Measurements from ENCODE around the gene FLNB. TPM values are rescaled to one million over a fixed set of nuclear protein-coding genes. Genes with fewer than 3 reads are reported as not detected.

FLNB gene
- total RNA-seq, 1 donor from 2014 or later = 34.8 TPM

DNA sequence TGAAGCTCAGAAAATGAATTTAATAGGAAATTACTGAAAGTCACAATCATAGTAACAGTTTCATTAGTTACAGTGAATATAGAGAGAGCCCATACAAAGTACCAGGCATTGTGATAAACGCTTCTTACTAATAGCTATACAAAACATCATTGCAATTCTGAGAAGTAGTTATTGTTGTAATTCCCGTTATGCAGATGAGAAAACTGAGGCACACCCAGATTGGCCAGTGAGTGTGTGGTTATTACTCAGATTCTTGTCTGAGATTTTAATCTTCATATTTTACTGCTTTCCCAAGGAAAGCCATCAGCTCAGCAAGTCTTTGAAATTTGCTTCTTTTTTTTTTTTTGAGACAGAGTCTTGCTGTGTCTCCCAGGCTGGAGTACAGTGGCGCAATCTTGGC lies 14.3 kb downstream of the FLNB start:
- no peaks in the 10 kb centered on the region for H3K9me3 ChIP-seq (replicated peaks)
- no peaks in the 10 kb centered on the region for H3K36me3 ChIP-seq
- TF ChIP-seq, protein P1, sequence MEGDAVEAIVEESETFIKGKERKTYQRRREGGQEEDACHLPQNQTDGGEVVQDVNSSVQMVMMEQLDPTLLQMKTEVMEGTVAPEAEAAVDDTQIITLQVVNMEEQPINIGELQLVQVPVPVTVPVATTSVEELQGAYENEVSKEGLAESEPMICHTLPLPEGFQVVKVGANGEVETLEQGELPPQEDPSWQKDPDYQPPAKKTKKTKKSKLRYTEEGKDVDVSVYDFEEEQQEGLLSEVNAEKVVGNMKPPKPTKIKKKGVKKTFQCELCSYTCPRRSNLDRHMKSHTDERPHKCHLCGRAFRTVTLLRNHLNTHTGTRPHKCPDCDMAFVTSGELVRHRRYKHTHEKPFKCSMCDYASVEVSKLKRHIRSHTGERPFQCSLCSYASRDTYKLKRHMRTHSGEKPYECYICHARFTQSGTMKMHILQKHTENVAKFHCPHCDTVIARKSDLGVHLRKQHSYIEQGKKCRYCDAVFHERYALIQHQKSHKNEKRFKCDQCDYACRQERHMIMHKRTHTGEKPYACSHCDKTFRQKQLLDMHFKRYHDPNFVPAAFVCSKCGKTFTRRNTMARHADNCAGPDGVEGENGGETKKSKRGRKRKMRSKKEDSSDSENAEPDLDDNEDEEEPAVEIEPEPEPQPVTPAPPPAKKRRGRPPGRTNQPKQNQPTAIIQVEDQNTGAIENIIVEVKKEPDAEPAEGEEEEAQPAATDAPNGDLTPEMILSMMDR (IDR thresholded peaks at IDR 0.05; ENCODE audit: borderline replicate concordance) = no peak
- H3K4me1 ChIP-seq = peaks cover 58% of the 10 kb centered on the region
- H3K4me3 ChIP-seq = no peak overlapping the region
- DNase-seq = no peak
- intact Hi-C loops (cut with micrococcal nuclease) = no loop called here
- no peak overlapping the region for H3K27ac ChIP-seq (replicated peaks)
- no peaks in the 10 kb centered on the region for H3K27me3 ChIP-seq (ENCODE audit: low read depth)

DNA sequence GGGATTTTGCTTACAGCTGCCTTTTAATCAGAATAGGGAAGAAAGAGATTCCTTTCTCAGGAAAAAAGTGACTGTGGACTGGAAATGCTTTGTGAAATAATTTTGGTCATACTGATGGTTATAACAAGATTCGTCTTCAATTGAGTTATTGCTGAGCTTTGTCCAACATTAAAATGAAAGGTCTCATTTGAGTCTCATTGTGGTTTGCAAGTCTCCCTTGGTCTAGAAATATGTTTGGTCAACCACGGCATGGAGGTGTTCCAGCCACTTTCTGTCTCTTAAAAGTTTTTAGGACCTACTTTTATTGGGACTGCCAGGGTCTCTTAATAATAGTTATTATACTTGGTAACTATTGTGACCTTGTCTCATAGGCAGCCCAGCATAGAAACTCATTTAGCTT lies 15.3 kb downstream of the FLNB start:
- intact Hi-C loops (cut with micrococcal nuclease) = no loop called here
- H3K27ac ChIP-seq (replicated peaks) = no peak overlapping the region
- TF ChIP-seq, protein P1 (IDR thresholded peaks at IDR 0.05; ENCODE audit: borderline replicate concordance) = no peak

GRCh38 chr3:58025406-58025805 lies 17.2 kb downstream of the FLNB start:
- intact Hi-C loops (cut with micrococcal nuclease) = no loop called here
- H3K27me3 ChIP-seq (ENCODE audit: low read depth) = no peaks in the 10 kb centered on the region
- H3K4me3 ChIP-seq = no peak overlapping the region
- H3K27ac ChIP-seq (replicated peaks) = no peak overlapping the region
- TF ChIP-seq, protein P1 (IDR thresholded peaks at IDR 0.05; ENCODE audit: borderline replicate concordance) = no peak
- no peaks in the 10 kb centered on the region for H3K36me3 ChIP-seq
- peaks cover 42% of the 10 kb centered on the region for H3K4me1 ChIP-seq
- H3K9me3 ChIP-seq (replicated peaks) = no peaks in the 10 kb centered on the region
- no peak for DNase-seq

More for the DNA sequence above, 15.3 kb downstream of the FLNB start:
- Histone ChIP-seq H3K27me3 (ENCODE audit: low read depth) (no peaks in the 10 kb centered on the region), H3K4me1 (peaks cover 54% of the 10 kb centered on the region), H3K9me3 (replicated peaks) (no peaks in the 10 kb centered on the region), H3K4me3 (no peak overlapping the region), H3K36me3 (no peaks in the 10 kb centered on the region)
- no peak for DNase-seq

- H3K27ac ChIP-seq (replicated peaks) = no peak overlapping the region
- DNase-seq = no peak
- H3K4me3 ChIP-seq = no peak overlapping the region
- intact Hi-C loops (cut with micrococcal nuclease) = no loop called here
- TF ChIP-seq, protein P1 (IDR thresholded peaks at IDR 0.05; ENCODE audit: borderline replicate concordance) = no peak
- peaks cover 36% of the 10 kb centered on the region for H3K4me1 ChIP-seq
- no peaks in the 10 kb centered on the region for H3K9me3 ChIP-seq (replicated peaks)
- H3K36me3 ChIP-seq = no peaks in the 10 kb centered on the region
- no peaks in the 10 kb centered on the region for H3K27me3 ChIP-seq (ENCODE audit: low read depth)
Observed at GRCh38 chr3:58025837-58026569, 17.8 kb downstream of the FLNB start.

- Histone ChIP-seq H3K36me3 (no peaks in the 10 kb centered on the region), H3K27ac (replicated peaks) (no peak overlapping the region), H3K27me3 (ENCODE audit: low read depth) (no peaks in the 10 kb centered on the region), H3K4me3 (no peak overlapping the region), H3K4me1 (peaks cover 30% of the 10 kb centered on the region), H3K9me3 (replicated peaks) (no peaks in the 10 kb centered on the region)
- intact Hi-C loops (cut with micrococcal nuclease) = no loop called here
- DNase-seq = no peak
- TF ChIP-seq, protein P1 (IDR thresholded peaks at IDR 0.05; ENCODE audit: borderline replicate concordance) = no peak
Observed at GRCh38 chr3:58026598-58026997, 18.4 kb downstream of the FLNB start.

All from left ventricle myocardium inferior (tissue), 1 donor.